Heart left ventricle (tissue), 16 donors: ENCODE results near the gene SIX1. TPM values are rescaled to one million over a fixed set of nuclear protein-coding genes. Genes with fewer than 3 reads are reported as not detected.

Source experiments
- ATAC-seq, 4 donors: fragments of 200-7000 bp; cut with Tn5 transposase; one replicate each; pipeline ENCODE4 v1.9.1; 2020 to 2022; ENCODE audit warnings: moderate library complexity in 4 of 4, mild to moderate bottlenecking in 3 of 4, moderate number of reproducible peaks in 1 of 4
- DNase-seq, 5 donors: peaks; one replicate each; pipeline ENCODE4 v3.0.0-alpha.2; 2020
- H3K27ac ChIP-seq, 12 donors: fragments of 200-600 bp; sonication (generic) in 4 of 12; one replicate each; pipeline versions ENCODE4 v1.5.0 to v1.8.0; 2016 to 2022; ENCODE audit warnings: mild to moderate bottlenecking in 2 of 12
- H3K27me3 ChIP-seq, 9 donors: fragments of 200-600 bp; sonication (generic) in 2 of 9; one replicate each; pipeline versions ENCODE4 v1.5.1 to v1.8.0; 2016 to 2022; ENCODE audit warnings: mild to moderate bottlenecking in 3 of 9
- H3K36me3 ChIP-seq, 9 donors: fragments of 200-600 bp; sonication (generic) in 2 of 9; one replicate each; pipeline versions ENCODE4 v1.5.0 to v1.8.0; 2018 to 2022; ENCODE audit warnings: mild to moderate bottlenecking in 2 of 9
- H3K4me1 ChIP-seq, 12 donors: fragments of 200-600 bp; sonication (generic) in 4 of 12; one replicate each; pipeline versions ENCODE4 v1.5.0 to v1.8.0; 2016 to 2022; ENCODE audit warnings: mild to moderate bottlenecking in 3 of 12
- H3K4me3 ChIP-seq, 12 donors: fragments of 200-600 bp; sonication (generic) in 4 of 12; one replicate each; pipeline versions ENCODE4 v1.5.0 to v1.8.0; 2017 to 2022; ENCODE audit warnings: mild to moderate bottlenecking in 9 of 12, moderate library complexity in 4 of 12
- H3K9me3 ChIP-seq, 12 donors: fragments of 200-600 bp; sonication (generic) in 4 of 12; one replicate each; pipeline versions ENCODE4 v1.5.0 to v1.8.0; 2016 to 2022; ENCODE audit warnings: mild to moderate bottlenecking in 1 of 12
- POLR2A ChIP-seq, 2 donors: fragments of 450-650 bp; IDR thresholded peaks; one replicate each; pipeline ENCODE4 v1.6.1; 2017; ENCODE audit warnings: antibody characterized with exemption in 2 of 2, mild to moderate bottlenecking in 2 of 2, moderate library complexity in 2 of 2
- WGBS, 4 donors: extraction: QIAGEN DNeasy Blood & Tissue Kit in 2 of 4; methylation state at CpG; one replicate each; pipeline versions ENCODE4 v1.1.5 to v1.1.7; 2013 to 2018; 5-methylcytosine and 5-hydroxymethylcytosine counted together
- intact Hi-C, 10 donors: fragments of 100-400 bp; cut with DNase I; formaldehyde crosslinking; loops; one replicate each; pipeline versions ENCODE4 v1.11.1 to v1.14.2; 2022
- polyA plus RNA-seq, 2 donors: library from polyadenylated mRNA; stranded (reverse); fragments of 200-250 nt; gene quantifications; one replicate each; pipeline ENCODE4 v1.2.3, GENCODE V29; 2013
- total RNA-seq, 9 donors: library from RNA; depleted of rRNA in 2 of 9; stranded (reverse); fragments of >200 nt in 2 of 9; fragmentation: NEBNext Ultra II Directional in 3 of 9; extraction: Animal tissue kit (Norgen Biotek cat#: 25700) in 3 of 9; gene quantifications; one replicate each; pipeline versions ENCODE4 v1.1.0 to v1.2.4, GENCODE V29; 2016 to 2023
- TF ChIP-seq, protein P1 (sequence below), 12 donors: fragments of 200-600 bp; sonication (generic) in 4 of 12; IDR thresholded peaks; one replicate each; pipeline versions ENCODE4 v1.5.0 to v1.8.0; 2018 to 2022; ENCODE audit warnings: antibody characterized with exemption in 12 of 12, mild to moderate bottlenecking in 5 of 12
- donor health status: ischemic (EF 13 %, LVEDD 7.1; RV severe dilation, severe dysfunction).
- donor health status: healthy with polysubstance abuse.
- donor health status: DM: no; HTN: yes; CAD: no.
- donor health status: DM: no; HTN: no; CAD: no.
- donor health status: ischemic (EF 25% LVEDD 6.9; RV normal size, moderate dysfunction).
- donor health status: ischemic (EF 25% LVEDD 5.7; RV mildly dilated, moderate dysfunction).
- donor health status: healthy.
- donor health status: DM: yes; HTN: yes; CAD: no.
- donor health status: ischemic (EF 35%, LVEDD 5.7; RV mildly dilated, moderate dysfunction).
- donor health status: nonischemic (EF 11% LVEDD 7.7; RV severe dilation, severe dysfunction).
- donor health status: DM: yes; HTN: yes; CAD: no.
- donor health status: PGD.
- donor health status: ischemic (EF 29% LVEDD 5.4; RV normal size, mild dysfunction).
- donor health status: nonischemic (EF 23%, LVEDD 6.1; RV moderate dilation, normal function).

SIX1 gene
- total and polyA plus RNA-seq, 11 donors = 0.19 to 0.27 (median 0.25) TPM; not detected in 8

GRCh38 chr14:60622917-60623257 is 26.4 kb downstream of the SIX1 start:
- 37 to 41% (median 40%) methylated on average over 2 of the region's 2 CpGs for WGBS, 4 donors
- ATAC-seq (no peak), DNase-seq (no peak)
- Histone ChIP-seq H3K27ac (peak overlapping the region in 1 of 12 donors; percentile 15), H3K27me3 (peaks cover 0 to 19% (median 4%) of the 10 kb centered on the region in 9 donors), H3K9me3 (no peaks in the 10 kb centered on the region), H3K4me3 (no peak overlapping the region), H3K4me1 (no peaks in the 10 kb centered on the region), H3K36me3 (no peaks in the 10 kb centered on the region)
- intact Hi-C loops = no loop called here
- TF ChIP-seq POLR2A (IDR thresholded peaks at IDR 0.05) = no peak
- TF ChIP-seq, protein P1, sequence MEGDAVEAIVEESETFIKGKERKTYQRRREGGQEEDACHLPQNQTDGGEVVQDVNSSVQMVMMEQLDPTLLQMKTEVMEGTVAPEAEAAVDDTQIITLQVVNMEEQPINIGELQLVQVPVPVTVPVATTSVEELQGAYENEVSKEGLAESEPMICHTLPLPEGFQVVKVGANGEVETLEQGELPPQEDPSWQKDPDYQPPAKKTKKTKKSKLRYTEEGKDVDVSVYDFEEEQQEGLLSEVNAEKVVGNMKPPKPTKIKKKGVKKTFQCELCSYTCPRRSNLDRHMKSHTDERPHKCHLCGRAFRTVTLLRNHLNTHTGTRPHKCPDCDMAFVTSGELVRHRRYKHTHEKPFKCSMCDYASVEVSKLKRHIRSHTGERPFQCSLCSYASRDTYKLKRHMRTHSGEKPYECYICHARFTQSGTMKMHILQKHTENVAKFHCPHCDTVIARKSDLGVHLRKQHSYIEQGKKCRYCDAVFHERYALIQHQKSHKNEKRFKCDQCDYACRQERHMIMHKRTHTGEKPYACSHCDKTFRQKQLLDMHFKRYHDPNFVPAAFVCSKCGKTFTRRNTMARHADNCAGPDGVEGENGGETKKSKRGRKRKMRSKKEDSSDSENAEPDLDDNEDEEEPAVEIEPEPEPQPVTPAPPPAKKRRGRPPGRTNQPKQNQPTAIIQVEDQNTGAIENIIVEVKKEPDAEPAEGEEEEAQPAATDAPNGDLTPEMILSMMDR (IDR thresholded peaks at IDR 0.05) = no peak

DNA sequence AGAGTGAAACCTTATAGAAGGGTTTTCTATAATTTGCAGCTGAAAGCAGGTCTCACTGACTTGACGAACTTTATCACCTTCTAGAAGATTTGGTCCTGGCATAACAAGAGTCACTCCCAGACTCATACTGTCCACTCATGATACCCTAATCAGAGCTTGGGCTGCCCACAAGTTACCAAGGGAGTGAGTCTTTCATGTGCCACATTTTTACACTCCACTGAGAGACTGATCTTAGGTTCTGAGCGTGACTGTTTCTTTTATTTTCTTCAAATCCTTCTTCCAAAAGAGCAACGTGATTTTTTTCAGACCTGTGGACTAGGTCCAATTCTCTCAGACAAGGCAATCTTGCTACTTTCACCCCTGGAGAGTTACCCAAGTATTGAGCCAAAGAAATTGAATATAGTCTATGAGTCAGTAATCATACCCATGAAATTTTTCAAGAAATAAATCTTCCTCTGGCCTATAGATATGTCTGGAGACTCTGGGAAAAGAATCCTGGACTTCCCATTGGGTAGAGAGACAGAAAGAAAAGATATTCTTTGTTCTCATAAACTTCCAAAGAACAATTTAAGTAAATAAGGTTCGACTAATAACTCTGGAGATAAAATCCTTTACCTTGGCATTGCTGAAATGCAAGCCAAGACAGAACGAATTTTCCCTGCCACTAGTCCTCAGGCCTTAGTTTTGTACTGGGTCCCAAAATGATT is 26.9 kb downstream of the SIX1 start:
- intact Hi-C loops = no loop called here
- WGBS, 4 donors = 58 to 60% (median 59%) methylated on average over 5 of the region's 5 CpGs
- H3K27ac ChIP-seq = peak overlapping the region in 2 of 12 donors; percentile 15 to 33

DNA sequence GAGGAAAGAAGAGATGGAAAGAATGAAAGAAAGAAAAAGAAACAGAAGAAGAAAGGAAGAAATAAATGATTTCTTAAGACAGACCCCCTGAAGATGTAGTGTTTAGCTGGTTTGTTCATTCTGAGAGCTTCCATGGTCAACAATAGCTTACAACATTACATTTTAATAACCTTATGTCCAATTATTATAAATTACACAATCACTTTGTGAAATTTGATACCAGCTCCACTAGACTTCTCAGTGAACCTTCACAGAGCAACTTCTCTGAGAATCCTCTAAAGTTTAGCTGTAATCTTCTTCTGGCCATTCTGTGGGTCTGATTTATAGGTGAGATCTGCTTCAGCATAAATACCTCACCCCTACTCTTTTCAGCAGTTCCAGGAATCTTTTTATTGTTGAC is 27.9 kb downstream of the SIX1 start:
- no peak for ATAC-seq
- H3K36me3 ChIP-seq = no peaks in the 10 kb centered on the region
- no peak for DNase-seq
- H3K4me1 ChIP-seq = peaks cover 0 to 8% (median 0%) of the 10 kb centered on the region in 12 donors
- H3K27ac ChIP-seq = no peak overlapping the region
- no peak overlapping the region for H3K4me3 ChIP-seq
- no peak for TF ChIP-seq POLR2A (IDR thresholded peaks at IDR 0.05)
- TF ChIP-seq, protein P1 (IDR thresholded peaks at IDR 0.05) = no peak
- no peaks in the 10 kb centered on the region for H3K9me3 ChIP-seq
- H3K27me3 ChIP-seq = peaks cover 0 to 19% (median 0%) of the 10 kb centered on the region in 9 donors
- intact Hi-C loops = no loop called here

More for the DNA sequence above, 26.9 kb downstream of the SIX1 start:
- TF ChIP-seq, protein P1 (IDR thresholded peaks at IDR 0.05) = no peak
- Histone ChIP-seq H3K27me3 (peaks cover 0 to 19% (median 4%) of the 10 kb centered on the region in 9 donors), H3K9me3 (no peaks in the 10 kb centered on the region), H3K4me3 (no peak overlapping the region), H3K36me3 (no peaks in the 10 kb centered on the region), H3K4me1 (peaks cover 0 to under 1% (median 0%) of the 10 kb centered on the region in 12 donors)
- ATAC-seq = no peak
- no peak for DNase-seq

DNA sequence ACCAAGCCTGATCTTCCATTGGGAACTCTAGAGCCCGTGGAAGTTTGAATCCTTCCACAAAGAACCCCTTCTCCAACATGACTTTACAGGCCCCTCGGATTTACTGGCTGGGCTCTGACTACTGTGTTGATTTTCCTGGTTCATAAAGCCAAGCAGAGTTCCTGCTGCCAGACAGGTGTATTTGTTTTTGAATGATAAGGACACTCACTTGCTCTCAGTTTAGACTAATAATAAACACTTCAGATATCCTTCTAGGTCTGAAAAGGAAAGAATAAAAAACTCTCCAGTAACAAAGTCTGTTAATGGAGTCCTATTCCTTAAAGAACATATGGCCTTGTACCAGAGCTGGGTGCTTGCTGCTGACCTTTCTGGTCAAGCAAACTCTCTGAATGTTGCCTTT is 31.0 kb downstream of the SIX1 start:
- Histone ChIP-seq H3K4me1 (peaks cover 0 to 10% (median 0%) of the 10 kb centered on the region in 12 donors), H3K36me3 (no peaks in the 10 kb centered on the region), H3K27ac (no peak overlapping the region), H3K9me3 (no peaks in the 10 kb centered on the region), H3K27me3 (peaks cover 0 to 25% (median 0%) of the 10 kb centered on the region in 9 donors), H3K4me3 (no peak overlapping the region)
- WGBS, 4 donors = 62 to 77% (median 72%) methylated on average over 2 of the region's 2 CpGs
- intact Hi-C loops = no loop called here
- TF ChIP-seq POLR2A (IDR thresholded peaks at IDR 0.05) = no peak
- TF ChIP-seq, protein P1 (IDR thresholded peaks at IDR 0.05) = no peak
- DNase-seq (no peak), ATAC-seq (no peak)
